A549 (cell line): ENCODE measurements around the gene SAMD10.

ENCODE experiments used
- EP300 ChIP-seq, 2 experiments: fragments of >200 bp; sonication (Bioruptor Twin); formaldehyde crosslinking; IDR thresholded peaks; 2 replicates in 1 of 2; 3 replicates in 1 of 2; pipeline ENCODE4 v1.6.1; 2016 to 2017
- JUNB ChIP-seq: fragments of >200 bp; sonication (Bioruptor Twin); formaldehyde crosslinking; IDR thresholded peaks from 2 replicates; pipeline ENCODE4 v1.6.1; 2016
- POLR2A ChIP-seq: IDR thresholded peaks from 2 replicates; pipeline ENCODE4 v1.6.1; 2012; ENCODE audit warnings: mild to moderate bottlenecking, low read length
- RARB ChIP-seq: fragments of 250-450 bp; sonication (Bioruptor Pico); IDR thresholded peaks from 2 replicates; pipeline ENCODE4 v1.8.0; 2021; ENCODE audit warnings: mild to moderate bottlenecking, moderate library complexity
- RNF2 ChIP-seq: fragments of 200-600 bp; sonication (generic); IDR thresholded peaks from 2 replicates; pipeline ENCODE4 v1.6.1; 2016; ENCODE audit warnings: low read depth, mild to moderate bottlenecking, antibody characterized with exemption, moderate library complexity, borderline replicate concordance
- SREBF2 ChIP-seq: fragments of 450-650 bp; IDR thresholded peaks from 2 replicates; pipeline ENCODE4 v1.6.1; 2014; ENCODE audit warnings: mild to moderate bottlenecking, moderate library complexity
- TF ChIP-seq, protein P1 (sequence below): fragments of >200 bp; sonication (Bioruptor Twin); formaldehyde crosslinking; IDR thresholded peaks from 3 replicates; pipeline ENCODE4 v1.5.1; 2016
- TF ChIP-seq, protein P2 (sequence below): IDR thresholded peaks from 2 replicates; pipeline ENCODE4 v1.6.1; 2012

DNA sequence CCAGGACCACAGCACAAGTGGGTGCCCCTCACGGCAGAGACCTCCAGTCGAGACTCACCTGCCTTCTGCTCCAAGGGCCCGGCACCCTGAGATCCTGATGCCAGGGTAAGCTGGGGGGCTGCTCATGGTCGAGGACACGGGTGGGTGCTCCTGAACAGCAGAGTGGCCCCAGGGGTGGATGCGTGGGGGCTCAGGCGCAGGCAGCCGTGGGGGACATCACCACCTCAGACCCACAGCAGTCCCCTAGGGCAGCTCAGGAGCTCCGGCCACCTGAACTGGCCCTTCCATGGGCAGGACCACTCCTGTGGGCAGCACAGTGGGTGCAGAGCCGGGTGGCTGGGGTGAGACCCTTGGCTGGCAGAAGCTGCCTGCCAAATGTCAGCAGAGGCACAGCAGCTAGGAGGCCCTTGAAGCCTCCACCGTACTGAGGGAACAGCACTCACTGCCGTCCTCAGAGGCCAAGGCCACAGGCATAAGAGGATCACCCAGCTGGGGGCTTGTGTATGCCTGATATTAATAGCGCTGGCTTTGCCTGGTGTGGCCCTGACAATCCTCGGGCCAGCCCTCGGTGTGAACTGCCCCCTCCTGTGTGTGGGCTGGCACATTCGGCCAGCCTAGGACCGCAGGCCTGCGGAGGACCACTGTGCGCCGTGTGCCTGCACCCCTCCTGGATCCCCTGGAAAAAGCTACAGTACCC, 28.6 kb downstream of the SAMD10 start:
- no peak for TF ChIP-seq JUNB
- no peak for TF ChIP-seq EP300 (IDR thresholded peaks at IDR 0.05)
- TF ChIP-seq, protein P1, sequence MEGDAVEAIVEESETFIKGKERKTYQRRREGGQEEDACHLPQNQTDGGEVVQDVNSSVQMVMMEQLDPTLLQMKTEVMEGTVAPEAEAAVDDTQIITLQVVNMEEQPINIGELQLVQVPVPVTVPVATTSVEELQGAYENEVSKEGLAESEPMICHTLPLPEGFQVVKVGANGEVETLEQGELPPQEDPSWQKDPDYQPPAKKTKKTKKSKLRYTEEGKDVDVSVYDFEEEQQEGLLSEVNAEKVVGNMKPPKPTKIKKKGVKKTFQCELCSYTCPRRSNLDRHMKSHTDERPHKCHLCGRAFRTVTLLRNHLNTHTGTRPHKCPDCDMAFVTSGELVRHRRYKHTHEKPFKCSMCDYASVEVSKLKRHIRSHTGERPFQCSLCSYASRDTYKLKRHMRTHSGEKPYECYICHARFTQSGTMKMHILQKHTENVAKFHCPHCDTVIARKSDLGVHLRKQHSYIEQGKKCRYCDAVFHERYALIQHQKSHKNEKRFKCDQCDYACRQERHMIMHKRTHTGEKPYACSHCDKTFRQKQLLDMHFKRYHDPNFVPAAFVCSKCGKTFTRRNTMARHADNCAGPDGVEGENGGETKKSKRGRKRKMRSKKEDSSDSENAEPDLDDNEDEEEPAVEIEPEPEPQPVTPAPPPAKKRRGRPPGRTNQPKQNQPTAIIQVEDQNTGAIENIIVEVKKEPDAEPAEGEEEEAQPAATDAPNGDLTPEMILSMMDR, result no peak
- no peak for TF ChIP-seq RARB (CRISPR knock-in tag)
- no peak for TF ChIP-seq SREBF2
- TF ChIP-seq POLR2A, result no peak
- no peak for TF ChIP-seq RNF2
- TF ChIP-seq, protein P2, sequence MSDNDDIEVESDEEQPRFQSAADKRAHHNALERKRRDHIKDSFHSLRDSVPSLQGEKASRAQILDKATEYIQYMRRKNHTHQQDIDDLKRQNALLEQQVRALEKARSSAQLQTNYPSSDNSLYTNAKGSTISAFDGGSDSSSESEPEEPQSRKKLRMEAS, result no peak
